CD4-positive, alpha-beta memory T cell (primary cell): Measurements from ENCODE around the gene PTH2R. TPM values are rescaled to one million over a fixed set of nuclear protein-coding genes. Genes with fewer than 3 reads are reported as not detected.
"Not testable (repeated sequence)": the region's sequence is repeated elsewhere in the genome, so short reads cannot be mapped to it uniquely, and the experiment has no call there.

ENCODE experiments used
- CTCF ChIA-PET: fragments of 350-600 bp; sonication (Branson Sonifier 250); formaldehyde crosslinking; loops from one replicate; lab custom pipeline; 2021; ENCODE audit warnings: inconsistent platforms; ENCODE audit not compliant: partially characterized antibody; lab: Charles Lee
- POLR2A ChIA-PET: fragments of 350-600 bp; sonication (Branson Sonifier 250); formaldehyde crosslinking; loops from one replicate; lab custom pipeline; 2021; ENCODE audit not compliant: partially characterized antibody; lab: Charles Lee
- DNase-seq, 5 donors: peaks; one replicate each; pipeline versions ENCODE4 v3.0.0 to v3.0.0-alpha.2; 2020 to 2022; ENCODE audit warnings: mixed read lengths in 1 of 5
- H3K27ac ChIP-seq: one replicate; pipeline ENCODE4 v1.7.0; 2013; ENCODE audit warnings: low read depth, low read length
- H3K27me3 ChIP-seq: 2 replicates; pipeline ENCODE4 v1.7.0; 2013; ENCODE audit warnings: mild to moderate bottlenecking, low read length, moderate library complexity; ENCODE audit not compliant: insufficient read depth
- H3K36me3 ChIP-seq: 2 replicates; pipeline ENCODE4 v1.7.0; 2013; ENCODE audit warnings: mild to moderate bottlenecking, low read length, moderate library complexity; ENCODE audit not compliant: insufficient read depth
- H3K4me1 ChIP-seq: 2 replicates; pipeline ENCODE4 v1.7.0; 2013; ENCODE audit warnings: mild to moderate bottlenecking, low read length, moderate library complexity; ENCODE audit not compliant: insufficient read depth
- H3K4me3 ChIP-seq, 2 donors: one replicate each; pipeline ENCODE4 v1.7.0; 2013; ENCODE audit warnings: low read length in 2 of 2, mild to moderate bottlenecking in 1 of 2
- H3K9me3 ChIP-seq, 2 donors: one replicate each; pipeline ENCODE4 v1.7.0; 2013; ENCODE audit warnings: low read length in 2 of 2, control low read depth in 1 of 2; ENCODE audit not compliant: control insufficient read depth in 1 of 2
- H3K27ac Mint-ChIP-seq, 7 donors: one replicate each; pipeline ENCODE4 v1.8.0; 2020 to 2021; ENCODE audit warnings: mixed read lengths in 7 of 7, mild to moderate bottlenecking in 6 of 7, inconsistent platforms in 3 of 7, moderate library complexity in 3 of 7
- H3K27me3 Mint-ChIP-seq, 2 donors: one replicate each; pipeline ENCODE4 v1.8.0; 2020 to 2021; ENCODE audit warnings: mixed read lengths in 2 of 2
- H3K36me3 Mint-ChIP-seq, 2 donors: one replicate each; pipeline ENCODE4 v1.8.0; 2020 to 2021; ENCODE audit warnings: mixed read lengths in 2 of 2, inconsistent platforms in 1 of 2, mild to moderate bottlenecking in 1 of 2
- H3K4me1 Mint-ChIP-seq, 4 donors: one replicate each; pipeline ENCODE4 v1.8.0; 2020 to 2021; ENCODE audit warnings: mixed read lengths in 4 of 4, mild to moderate bottlenecking in 1 of 4
- H3K4me3 Mint-ChIP-seq, 8 donors: one replicate each; pipeline ENCODE4 v1.8.0; 2020 to 2021; ENCODE audit warnings: mixed read lengths in 8 of 8, mild to moderate bottlenecking in 7 of 8, moderate library complexity in 6 of 8, inconsistent platforms in 3 of 8
- H3K9me3 Mint-ChIP-seq, 8 donors: one replicate each; pipeline ENCODE4 v1.8.0; 2020 to 2021; ENCODE audit warnings: mixed read lengths in 8 of 8, mild to moderate bottlenecking in 5 of 8, inconsistent platforms in 3 of 8, moderate library complexity in 1 of 8
- intact Hi-C: fragments of 100-400 bp; cut with micrococcal nuclease; formaldehyde crosslinking; loops from one replicate; pipeline ENCODE4 v1.15.1; 2023
- polyA plus RNA-seq, 2 donors: library from polyadenylated mRNA; unstranded; fragments of 300-500 nt; fragmentation: Illumina TruSeq; gene quantifications; one replicate each; pipeline ENCODE4 v1.2.3, GENCODE V29; 2021
- total RNA-seq, 2 experiments: library from RNA; stranded (reverse); gene quantifications; one replicate each; pipeline ENCODE4 v1.2.3, GENCODE V29; 2021

Gene PTH2R
- total and polyA plus RNA-seq, 4 experiments from 2014 or later = 0.17 TPM; not detected in 3

GRCh38 chr2:208515099-208515498 is 108.5 kb downstream of the PTH2R start:
- no peaks in the 10 kb centered on the region for H3K4me1 Mint-ChIP-seq
- Histone ChIP-seq H3K4me3 (no peak overlapping the region), H3K27me3 (no peaks in the 10 kb centered on the region), H3K27ac (no peak overlapping the region), H3K9me3 (no peaks in the 10 kb centered on the region), H3K4me1 (no peaks in the 10 kb centered on the region), H3K36me3 (no peaks in the 10 kb centered on the region)
- ChIA-PET POLR2A (no interaction called here), CTCF (no interaction called here)
- DNase-seq = no peak
- H3K9me3 Mint-ChIP-seq = peaks cover 0 to 15% (median 8%) of the 10 kb centered on the region in 8 donors
- intact Hi-C loops = no loop called here
- no peak overlapping the region for H3K27ac Mint-ChIP-seq
- H3K36me3 Mint-ChIP-seq = no peaks in the 10 kb centered on the region
- no peak overlapping the region for H3K4me3 Mint-ChIP-seq
- H3K27me3 Mint-ChIP-seq = no peaks in the 10 kb centered on the region

- H3K4me1 ChIP-seq, H3K4me3 ChIP-seq, H3K27me3 ChIP-seq, intact Hi-C loops, H3K4me3 Mint-ChIP-seq, H3K9me3 ChIP-seq, H3K27ac Mint-ChIP-seq, DNase-seq, H3K36me3 Mint-ChIP-seq, H3K36me3 ChIP-seq, H3K27ac ChIP-seq, H3K27me3 Mint-ChIP-seq, POLR2A ChIA-PET, H3K4me1 Mint-ChIP-seq, CTCF ChIA-PET: not testable (repeated sequence)
- peaks cover 0 to 25% (median 8%) of the 10 kb centered on the region in 8 donors for H3K9me3 Mint-ChIP-seq
Observed at GRCh38 chr2:208523069-208523468, 116.5 kb downstream of the PTH2R start.

- H3K27me3 ChIP-seq, CTCF ChIA-PET, intact Hi-C loops, H3K27me3 Mint-ChIP-seq, H3K36me3 Mint-ChIP-seq, POLR2A ChIA-PET, H3K9me3 ChIP-seq, H3K4me1 Mint-ChIP-seq, H3K36me3 ChIP-seq, DNase-seq, H3K4me1 ChIP-seq, H3K27ac Mint-ChIP-seq, H3K4me3 ChIP-seq, H3K27ac ChIP-seq, H3K4me3 Mint-ChIP-seq: not testable (repeated sequence)
- H3K9me3 Mint-ChIP-seq = peaks cover 0 to 24% (median 10%) of the 10 kb centered on the region in 8 donors
Observed at GRCh38 chr2:208525165-208525564, 118.6 kb downstream of the PTH2R start.

- H3K27me3 ChIP-seq = no peaks in the 10 kb centered on the region
- peaks cover 0 to 5% (median under 1%) of the 10 kb centered on the region in 8 donors for H3K9me3 Mint-ChIP-seq
- no peak overlapping the region for H3K27ac ChIP-seq
- H3K27ac Mint-ChIP-seq = no peak overlapping the region
- no peak overlapping the region for H3K4me3 Mint-ChIP-seq
- no peak for DNase-seq
- intact Hi-C loops = no loop called here
- no peaks in the 10 kb centered on the region for H3K36me3 Mint-ChIP-seq
- H3K27me3 Mint-ChIP-seq = no peaks in the 10 kb centered on the region
- H3K4me3 ChIP-seq = no peak overlapping the region
- no peaks in the 10 kb centered on the region for H3K9me3 ChIP-seq
- no peaks in the 10 kb centered on the region for H3K36me3 ChIP-seq
- CTCF ChIA-PET = no interaction called here
- no peaks in the 10 kb centered on the region for H3K4me1 Mint-ChIP-seq
- POLR2A ChIA-PET = no interaction called here
- H3K4me1 ChIP-seq = no peaks in the 10 kb centered on the region
Observed at GRCh38 chr2:208529796-208530195, 123.2 kb downstream of the PTH2R start.

- Histone ChIP-seq H3K4me1 (no peaks in the 10 kb centered on the region), H3K27ac (no peak overlapping the region), H3K4me3 (no peak overlapping the region), H3K36me3 (no peaks in the 10 kb centered on the region), H3K9me3 (no peaks in the 10 kb centered on the region), H3K27me3 (no peaks in the 10 kb centered on the region)
- no peaks in the 10 kb centered on the region for H3K4me1 Mint-ChIP-seq
- H3K36me3 Mint-ChIP-seq = no peaks in the 10 kb centered on the region
- H3K27ac Mint-ChIP-seq = no peak overlapping the region
- no peak for DNase-seq
- ChIA-PET POLR2A (no interaction called here), CTCF (no interaction called here)
- peaks cover 0 to 4% (median 3%) of the 10 kb centered on the region in 8 donors for H3K9me3 Mint-ChIP-seq
- H3K27me3 Mint-ChIP-seq = no peaks in the 10 kb centered on the region
- intact Hi-C loops = no loop called here
- H3K4me3 Mint-ChIP-seq = no peak overlapping the region
Observed at GRCh38 chr2:208531361-208531760, 124.8 kb downstream of the PTH2R start.

GRCh38 chr2:208535578-208535977 is 129.0 kb downstream of the PTH2R start:
- H3K4me3 Mint-ChIP-seq, POLR2A ChIA-PET, H3K36me3 Mint-ChIP-seq, H3K9me3 Mint-ChIP-seq, H3K4me1 ChIP-seq, H3K4me3 ChIP-seq, H3K4me1 Mint-ChIP-seq, H3K27me3 ChIP-seq, H3K9me3 ChIP-seq, intact Hi-C loops, H3K27ac ChIP-seq, DNase-seq, H3K36me3 ChIP-seq, H3K27me3 Mint-ChIP-seq, H3K27ac Mint-ChIP-seq, CTCF ChIA-PET: not testable (repeated sequence)

- Mint-ChIP-seq H3K27ac (no peak overlapping the region), H3K36me3 (no peaks in the 10 kb centered on the region), H3K27me3 (peaks cover 0 to 2% of the 10 kb centered on the region in 2 donors), H3K9me3 (peaks cover 0 to 5% (median 2%) of the 10 kb centered on the region in 8 donors), H3K4me1 (no peaks in the 10 kb centered on the region), H3K4me3 (no peak overlapping the region)
- CTCF ChIA-PET = no interaction called here
- H3K9me3 ChIP-seq = no peaks in the 10 kb centered on the region
- intact Hi-C loops = no loop called here
- POLR2A ChIA-PET = no interaction called here
- no peak for DNase-seq
- H3K27me3 ChIP-seq = no peaks in the 10 kb centered on the region
- H3K36me3 ChIP-seq = no peaks in the 10 kb centered on the region
- H3K27ac ChIP-seq = no peak overlapping the region
- no peaks in the 10 kb centered on the region for H3K4me1 ChIP-seq
- H3K4me3 ChIP-seq = no peak overlapping the region
Observed at GRCh38 chr2:208541461-208541988, 134.9 kb downstream of the PTH2R start.

GRCh38 chr2:208541989-208542464 is 135.4 kb downstream of the PTH2R start:
- H3K4me3 ChIP-seq = no peak overlapping the region
- ChIA-PET CTCF (no interaction called here), POLR2A (no interaction called here)
- H3K27me3 Mint-ChIP-seq = peaks cover 0 to 2% of the 10 kb centered on the region in 2 donors
- H3K4me1 Mint-ChIP-seq = no peaks in the 10 kb centered on the region
- H3K27ac ChIP-seq = no peak overlapping the region
- no peaks in the 10 kb centered on the region for H3K36me3 ChIP-seq
- no peaks in the 10 kb centered on the region for H3K36me3 Mint-ChIP-seq
- no peaks in the 10 kb centered on the region for H3K9me3 ChIP-seq
- intact Hi-C loops = no loop called here
- peaks cover 0 to 5% (median 2%) of the 10 kb centered on the region in 8 donors for H3K9me3 Mint-ChIP-seq
- H3K4me3 Mint-ChIP-seq = no peak overlapping the region
- no peak overlapping the region for H3K27ac Mint-ChIP-seq
- H3K4me1 ChIP-seq = no peaks in the 10 kb centered on the region
- no peaks in the 10 kb centered on the region for H3K27me3 ChIP-seq
- no peak for DNase-seq
